ENCODE measurements around the gene LIPG. TPM values are rescaled to one million over a fixed set of nuclear protein-coding genes. Genes with fewer than 3 reads are reported as not detected.
"Not testable (repeated sequence)": the region's sequence is repeated elsewhere in the genome, so short reads cannot be mapped to it uniquely, and the experiment has no call there.

Gene LIPG
- total RNA-seq, 1 experiment from 2014 or later, result 0.43 TPM

- DNase-seq (ENCODE audit: low read depth), result no peak
Observed at GRCh38 chr18:49546278-49546677, 15.6 kb upstream of the LIPG start.

GRCh38 chr18:49546719-49547273 is 15.1 kb upstream of the LIPG start:
- no peak for DNase-seq (ENCODE audit: low read depth)

- DNase-seq (ENCODE audit: low read depth), result peak; percentile 37
Observed at GRCh38 chr18:49547701-49548100, 14.2 kb upstream of the LIPG start.

- DNase-seq (ENCODE audit: low read depth), result peak; percentile 55
Observed at GRCh38 chr18:49548229-49548636, 13.6 kb upstream of the LIPG start.

- no peak for DNase-seq (ENCODE audit: low read depth)
Observed at GRCh38 chr18:49550621-49551339, 11.1 kb upstream of the LIPG start.

- no peak for DNase-seq (ENCODE audit: low read depth)
Observed at GRCh38 chr18:49553003-49553402, 8.9 kb upstream of the LIPG start.

- no peak for DNase-seq (ENCODE audit: low read depth)
Observed at GRCh38 chr18:49555641-49556040, 6.2 kb upstream of the LIPG start.

GRCh38 chr18:49558356-49558755 is 3.5 kb upstream of the LIPG start:
- DNase-seq (ENCODE audit: low read depth), result no peak

GRCh38 chr18:49559326-49559931 is 2.4 kb upstream of the LIPG start:
- DNase-seq (ENCODE audit: low read depth), result not testable (repeated sequence)

- no peak for DNase-seq (ENCODE audit: low read depth)
Observed at GRCh38 chr18:49560277-49560623, 1.6 kb upstream of the LIPG start.

GRCh38 chr18:49560624-49561288 is 1.1 kb upstream of the LIPG start:
- no peak for DNase-seq (ENCODE audit: low read depth)

GRCh38 chr18:49562481-49563129 is 748 bp downstream of the LIPG start:
- DNase-seq (ENCODE audit: low read depth), result no peak

- DNase-seq (ENCODE audit: low read depth), result peak; percentile 65
Observed at GRCh38 chr18:49563130-49563540, 1.3 kb downstream of the LIPG start.

GRCh38 chr18:49563701-49564517 is 2.1 kb downstream of the LIPG start:
- no peak for DNase-seq (ENCODE audit: low read depth)

GRCh38 chr18:49564518-49564834 is 2.6 kb downstream of the LIPG start:
- no peak for DNase-seq (ENCODE audit: low read depth)

GRCh38 chr18:49565101-49565500 is 3.2 kb downstream of the LIPG start:
- no peak for DNase-seq (ENCODE audit: low read depth)

GRCh38 chr18:49565612-49566011 is 3.8 kb downstream of the LIPG start:
- no peak for DNase-seq (ENCODE audit: low read depth)

- DNase-seq (ENCODE audit: low read depth), result no peak
Observed at GRCh38 chr18:49566217-49566770, 4.4 kb downstream of the LIPG start.

GRCh38 chr18:49566985-49567384 is 5.1 kb downstream of the LIPG start:
- DNase-seq (ENCODE audit: low read depth), result no peak

- no peak for DNase-seq (ENCODE audit: low read depth)
Observed at GRCh38 chr18:49569724-49570123, 7.9 kb downstream of the LIPG start.

GRCh38 chr18:49570836-49571235 is 9.0 kb downstream of the LIPG start:
- no peak for DNase-seq (ENCODE audit: low read depth)
